ENCODE results near the gene SYF2.

GRCh38 chr1:25205786-25206185 is 26.5 kb downstream of the SYF2 start:
- TF ChIP-seq CTCF (conservative IDR thresholded peaks at IDR 0.05; ENCODE audit: low read depth, low read length), result no peak
- TF ChIP-seq EZH2 (IDR thresholded peaks at IDR 0.05; ENCODE audit: borderline replicate concordance, low read depth, low read length, poor library complexity, severe bottlenecking), result no peak

Measured in A673 (cell line).